ENCODE measurements around the gene STX19.
A peak's percentile ranks its signal among the peaks of the same experiment; 100 is the strongest.

STX19 gene

GRCh38 chr3:93981649-93982048, 46.7 kb downstream of the STX19 start:
- TF ChIP-seq POLR2AphosphoS5 (IDR thresholded peaks at IDR 0.05; ENCODE audit: low read depth, low read length) (no peak), SIN3A (IDR thresholded peaks at IDR 0.05; ENCODE audit: borderline replicate concordance, insufficient read depth, low read length) (no peak)
- TF ChIP-seq, protein P1, sequence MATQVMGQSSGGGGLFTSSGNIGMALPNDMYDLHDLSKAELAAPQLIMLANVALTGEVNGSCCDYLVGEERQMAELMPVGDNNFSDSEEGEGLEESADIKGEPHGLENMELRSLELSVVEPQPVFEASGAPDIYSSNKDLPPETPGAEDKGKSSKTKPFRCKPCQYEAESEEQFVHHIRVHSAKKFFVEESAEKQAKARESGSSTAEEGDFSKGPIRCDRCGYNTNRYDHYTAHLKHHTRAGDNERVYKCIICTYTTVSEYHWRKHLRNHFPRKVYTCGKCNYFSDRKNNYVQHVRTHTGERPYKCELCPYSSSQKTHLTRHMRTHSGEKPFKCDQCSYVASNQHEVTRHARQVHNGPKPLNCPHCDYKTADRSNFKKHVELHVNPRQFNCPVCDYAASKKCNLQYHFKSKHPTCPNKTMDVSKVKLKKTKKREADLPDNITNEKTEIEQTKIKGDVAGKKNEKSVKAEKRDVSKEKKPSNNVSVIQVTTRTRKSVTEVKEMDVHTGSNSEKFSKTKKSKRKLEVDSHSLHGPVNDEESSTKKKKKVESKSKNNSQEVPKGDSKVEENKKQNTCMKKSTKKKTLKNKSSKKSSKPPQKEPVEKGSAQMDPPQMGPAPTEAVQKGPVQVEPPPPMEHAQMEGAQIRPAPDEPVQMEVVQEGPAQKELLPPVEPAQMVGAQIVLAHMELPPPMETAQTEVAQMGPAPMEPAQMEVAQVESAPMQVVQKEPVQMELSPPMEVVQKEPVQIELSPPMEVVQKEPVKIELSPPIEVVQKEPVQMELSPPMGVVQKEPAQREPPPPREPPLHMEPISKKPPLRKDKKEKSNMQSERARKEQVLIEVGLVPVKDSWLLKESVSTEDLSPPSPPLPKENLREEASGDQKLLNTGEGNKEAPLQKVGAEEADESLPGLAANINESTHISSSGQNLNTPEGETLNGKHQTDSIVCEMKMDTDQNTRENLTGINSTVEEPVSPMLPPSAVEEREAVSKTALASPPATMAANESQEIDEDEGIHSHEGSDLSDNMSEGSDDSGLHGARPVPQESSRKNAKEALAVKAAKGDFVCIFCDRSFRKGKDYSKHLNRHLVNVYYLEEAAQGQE (IDR thresholded peaks at IDR 0.05; ENCODE audit: insufficient read depth in 1 of 2, low read depth in 2 of 2, low read length in 2 of 2), result no peak

DNA sequence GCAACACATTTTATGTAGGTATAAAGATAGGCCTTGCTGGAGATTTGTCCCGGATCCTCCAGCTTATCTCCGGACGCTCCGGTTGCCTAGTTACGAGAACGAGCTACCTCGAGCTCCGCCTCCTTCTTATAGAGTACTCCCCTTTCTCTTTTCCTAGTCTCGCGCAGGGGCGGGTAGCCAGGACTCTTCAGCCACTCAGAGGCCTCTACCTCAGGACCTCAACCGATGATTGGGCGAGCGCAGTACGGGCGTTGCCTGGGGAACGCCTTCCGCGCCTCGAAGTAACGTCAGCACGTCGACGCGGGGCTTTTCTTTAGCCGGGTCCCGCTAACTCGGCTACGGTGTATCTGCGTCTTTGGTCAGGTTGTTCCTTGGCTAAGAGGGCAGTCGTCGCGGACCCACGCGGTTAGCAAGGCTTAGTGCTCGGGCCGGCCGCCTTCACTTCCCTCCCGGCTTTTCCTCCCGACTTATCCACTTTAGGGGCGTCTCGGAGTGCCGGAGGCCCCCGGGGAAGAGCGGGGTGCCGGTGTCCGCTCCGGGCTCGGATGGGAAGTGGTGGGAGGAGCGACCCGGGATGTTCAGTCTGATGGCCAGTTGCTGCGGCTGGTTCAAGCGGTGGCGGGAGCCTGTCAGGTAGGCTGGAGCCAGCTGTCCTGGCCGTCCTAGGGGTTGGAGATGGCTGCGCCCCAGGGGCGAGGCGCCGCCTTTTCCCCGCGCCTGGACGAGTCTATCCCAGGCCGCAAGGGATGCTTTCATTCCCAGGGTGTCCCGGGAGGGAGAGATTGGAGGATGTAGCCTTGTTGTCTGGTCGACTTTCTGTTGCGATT, 48.3 kb downstream of the STX19 start, which contains the start of gene ARL13B:
Gene ARL13B, plus strand, starts transcription at position 306 of the 827 bp plus-strand sequence. Its CDS starts 269 bp downstream, at position 575.
- TF ChIP-seq, protein P1 (IDR thresholded peaks at IDR 0.05; ENCODE audit: insufficient read depth in 1 of 2, low read depth in 2 of 2, low read length in 2 of 2), result no peak
- TF ChIP-seq FOXP2 (optimal IDR thresholded peaks at IDR 0.05; ENCODE audit: borderline replicate concordance, extremely low read depth, extremely low read length, insufficient read depth) (peak; percentile 26), POLR2AphosphoS5 (IDR thresholded peaks at IDR 0.05; ENCODE audit: low read depth, low read length) (peak; percentile 66; the same call in 1 of the 2 replicates)

DNA sequence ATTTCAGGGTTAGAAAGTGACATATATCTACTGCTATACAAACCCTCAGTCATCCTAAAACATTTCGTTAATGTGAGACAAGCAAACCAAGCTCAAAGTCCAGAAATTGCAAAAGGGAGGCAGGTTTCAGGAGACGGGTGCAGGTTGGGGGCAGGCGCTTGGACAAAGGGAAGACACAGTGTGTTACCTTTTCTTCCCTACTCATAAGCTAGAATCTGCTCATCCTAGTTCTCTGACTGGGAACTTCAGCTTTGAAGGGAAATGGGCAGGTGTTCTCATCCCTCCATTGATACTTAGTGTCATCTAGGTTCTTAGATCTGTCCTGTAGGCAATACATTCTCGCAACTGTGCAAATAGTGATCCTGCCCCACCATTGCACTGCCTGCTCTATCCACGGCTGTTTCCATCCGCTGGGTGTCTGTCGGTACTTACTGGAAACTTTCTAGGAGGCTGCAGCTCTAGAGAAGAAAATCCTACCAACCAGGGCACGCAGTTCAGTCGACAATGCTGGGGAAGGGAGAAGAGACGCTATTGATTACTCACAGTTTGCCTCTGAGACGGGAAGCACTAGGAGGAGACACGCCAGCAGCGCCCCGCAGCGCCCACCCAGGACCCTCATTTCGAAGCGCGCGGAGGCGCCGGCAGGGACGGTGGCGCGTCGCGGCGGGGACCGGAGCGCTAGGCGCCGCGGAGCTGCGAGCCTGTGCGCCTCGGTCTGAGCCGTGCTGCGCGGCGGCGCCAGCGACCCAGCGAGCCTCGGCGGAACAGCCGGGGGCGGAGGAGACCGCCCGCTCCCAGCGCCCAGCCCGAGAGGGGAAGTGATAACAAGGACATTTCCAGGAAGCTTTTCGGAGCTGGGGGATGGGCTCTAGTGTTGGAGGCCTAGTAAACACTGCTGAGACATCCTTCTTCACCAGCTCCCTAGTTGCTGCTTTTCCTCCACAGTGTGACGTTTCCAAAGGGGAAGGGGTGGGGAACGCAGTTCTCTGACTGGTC, 55.0 kb downstream of the STX19 start, which contains the start of gene PROS1:
Gene PROS1, minus strand, starts transcription at position 766 of the 996 bp plus-strand sequence. Its CDS starts 147 bp downstream, at position 619.
- no peak for TF ChIP-seq FOXP2 (optimal IDR thresholded peaks at IDR 0.05; ENCODE audit: borderline replicate concordance, extremely low read depth, extremely low read length, insufficient read depth)
- 0 out of 2 replicates have a peak, but pooled peaks have one; percentile 35 for TF ChIP-seq SIN3A (IDR thresholded peaks at IDR 0.05; ENCODE audit: borderline replicate concordance, insufficient read depth, low read length)

DNA sequence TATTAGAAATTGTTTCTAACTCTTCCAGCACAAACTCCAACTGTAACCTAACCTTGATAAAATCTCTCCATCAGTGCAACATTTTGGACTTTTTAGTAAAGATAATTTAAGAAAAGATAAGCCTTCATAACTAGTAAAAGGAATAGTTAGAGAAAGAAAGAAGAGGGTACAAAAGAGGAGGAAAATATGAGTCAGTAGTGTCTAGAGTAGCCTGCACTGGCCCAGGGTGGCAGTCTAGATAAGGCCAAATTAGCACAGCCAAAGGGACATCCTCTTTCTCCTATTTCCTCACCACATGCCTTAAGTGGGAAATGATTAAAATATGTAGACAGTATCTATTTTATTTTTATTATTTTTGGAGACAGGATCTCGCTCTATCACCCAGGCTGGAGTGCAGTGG, 58.4 kb downstream of the STX19 start:
- TF ChIP-seq FOXP2 (optimal IDR thresholded peaks at IDR 0.05; ENCODE audit: borderline replicate concordance, extremely low read depth, extremely low read length, insufficient read depth) (no peak), POLR2AphosphoS5 (IDR thresholded peaks at IDR 0.05; ENCODE audit: low read depth, low read length) (no peak), TAF1 (IDR thresholded peaks at IDR 0.05; ENCODE audit: borderline replicate concordance, insufficient read depth, low read length) (no peak), SIN3A (IDR thresholded peaks at IDR 0.05; ENCODE audit: borderline replicate concordance, insufficient read depth, low read length) (no peak)
- TF ChIP-seq, protein P1 (IDR thresholded peaks at IDR 0.05; ENCODE audit: insufficient read depth in 1 of 2, low read depth in 2 of 2, low read length in 2 of 2), result no peak

DNA sequence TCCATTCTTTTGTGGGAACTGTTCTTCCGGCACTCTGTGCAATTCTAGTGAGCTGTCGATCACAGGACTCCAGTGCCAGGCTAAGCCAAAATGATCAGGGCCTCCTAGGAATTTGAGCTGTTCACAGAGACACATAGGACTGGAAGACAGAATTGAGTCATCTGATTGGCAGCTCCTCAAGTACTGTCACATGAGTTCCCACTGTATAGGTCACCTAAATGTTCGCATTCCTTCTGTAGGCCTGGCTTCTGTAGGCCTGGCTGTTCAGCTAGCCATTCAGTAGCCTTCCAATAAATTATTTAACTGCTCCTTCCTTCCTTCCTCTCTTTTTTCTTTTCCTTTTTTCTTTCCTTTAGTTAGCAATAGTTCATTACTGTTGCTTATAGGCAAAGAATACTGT, 59.0 kb downstream of the STX19 start:
- TF ChIP-seq, protein P1 (IDR thresholded peaks at IDR 0.05; ENCODE audit: insufficient read depth in 1 of 2, low read depth in 2 of 2, low read length in 2 of 2), result no peak
